PC-9 (cell line): ENCODE measurements around the gene PRKAR1A. TPM values are rescaled to one million over a fixed set of nuclear protein-coding genes. Genes with fewer than 3 reads are reported as not detected.
"Not testable (repeated sequence)": the region's sequence is repeated elsewhere in the genome, so short reads cannot be mapped to it uniquely, and the experiment has no call there.

Experiments
- BruUV-seq: library from RNA; stranded (reverse); fragments of 400-500 nt; replicated peaks from 2 replicates; lab custom pipeline; 2021; lab: Mats Ljungman, UMichigan
- CTCF ChIA-PET: fragments of 300-600 bp; sonication (Branson Sonifier 250); formaldehyde crosslinking; loops from one replicate; lab custom pipeline; 2022; ENCODE audit warnings: antibody characterized with exemption; lab: Charles Lee
- POLR2A ChIA-PET: fragments of 300-600 bp; sonication (Branson Sonifier 250); formaldehyde crosslinking; loops from one replicate; lab custom pipeline; 2022; ENCODE audit warnings: antibody characterized with exemption; ENCODE audit not compliant: unreplicated experiment; lab: Charles Lee
- DNase-seq, 2 experiments: peaks; one replicate each; pipeline versions ENCODE4 v3.0.0 to v3.0.0-alpha.2; 2015 to 2022; ENCODE audit warnings: mixed read lengths in 1 of 2
- H2AFZ ChIP-seq: fragments of 200-600 bp; sonication (generic); 2 replicates; pipeline ENCODE4 v1.8.1; 2017; ENCODE audit warnings: antibody characterized with exemption
- H3F3A ChIP-seq: fragments of 200-600 bp; sonication (generic); 2 replicates; pipeline ENCODE4 v1.8.1; 2017; ENCODE audit warnings: antibody characterized with exemption, mild to moderate bottlenecking, low read depth; ENCODE audit not compliant: insufficient read depth
- H3K27ac ChIP-seq: fragments of 200-600 bp; sonication (generic); 2 replicates; pipeline ENCODE4 v1.6.1; 2016; ENCODE audit warnings: mixed run types
- H3K27me3 ChIP-seq: fragments of 200-600 bp; sonication (generic); 2 replicates; pipeline ENCODE4 v1.6.1; 2016; ENCODE audit warnings: low read depth, mixed run types; ENCODE audit not compliant: insufficient read depth
- H3K36me3 ChIP-seq: fragments of 200-600 bp; sonication (generic); 2 replicates; pipeline ENCODE4 v1.6.1; 2016; ENCODE audit warnings: low read depth, mixed run types
- H3K4me1 ChIP-seq: fragments of 200-600 bp; sonication (generic); replicated peaks from 2 replicates; pipeline ENCODE4 v1.6.1; 2016; ENCODE audit warnings: mixed run types; ENCODE audit not compliant: insufficient read depth
- H3K4me2 ChIP-seq: fragments of 200-600 bp; sonication (generic); 2 replicates; pipeline ENCODE4 v1.6.1; 2017; ENCODE audit warnings: mixed run types
- H3K4me3 ChIP-seq: fragments of 200-600 bp; sonication (generic); 2 replicates; pipeline ENCODE4 v1.6.1; 2016; ENCODE audit warnings: mixed run types
- H3K79me2 ChIP-seq: fragments of 200-600 bp; sonication (generic); 2 replicates; pipeline ENCODE4 v1.6.1; 2017; ENCODE audit warnings: low read depth, mixed run types
- H3K9me2 ChIP-seq: fragments of 200-600 bp; sonication (generic); 2 replicates; pipeline ENCODE4 v1.8.1; 2017; ENCODE audit warnings: mild to moderate bottlenecking; ENCODE audit not compliant: insufficient read depth
- H3K9me3 ChIP-seq: fragments of 200-600 bp; sonication (generic); 2 replicates; pipeline ENCODE4 v1.8.1; 2016; ENCODE audit warnings: low read depth; ENCODE audit not compliant: insufficient read depth
- H4K20me1 ChIP-seq: fragments of 200-600 bp; sonication (generic); 2 replicates; pipeline ENCODE4 v1.8.1; 2017; ENCODE audit not compliant: insufficient read depth
- CTCF ChIP-seq: fragments of 200-600 bp; sonication (generic); conservative IDR thresholded peaks from 2 replicates; pipeline ENCODE4 v1.6.1; 2017; ENCODE audit warnings: mixed run types, antibody characterized with exemption, mild to moderate bottlenecking, moderate library complexity
- EZH2 ChIP-seq: fragments of 200-600 bp; sonication (generic); IDR thresholded peaks from 2 replicates; pipeline ENCODE4 v1.8.0; 2017; ENCODE audit warnings: antibody characterized with exemption, low read depth
- intact Hi-C: fragments of 100-400 bp; cut with micrococcal nuclease; formaldehyde crosslinking; loops from one replicate; pipeline ENCODE4 v1.10.0; 2022; ENCODE audit not compliant: unreplicated experiment
- total RNA-seq: library from RNA; stranded (reverse); gene quantifications from 2 replicates; pipeline ENCODE4 v1.2.3, GENCODE V29; 2021

PRKAR1A gene
- total RNA-seq, 1 experiment from 2014 or later, result 161 TPM

- ChIA-PET POLR2A (no interaction called here), CTCF (no interaction called here)
- no peak for TF ChIP-seq CTCF
- TF ChIP-seq EZH2, result no peak
- Histone ChIP-seq H3K27me3 (no peaks in the 10 kb centered on the region; the same call in 1 of the 2 replicates), H3F3A (no peaks in the 10 kb centered on the region), H4K20me1 (no peaks in the 10 kb centered on the region), H3K9me2 (no peaks in the 10 kb centered on the region), H3K4me3 (no peak overlapping the region), H3K27ac (no peak overlapping the region), H3K36me3 (no peaks in the 10 kb centered on the region), H2AFZ (no peak overlapping the region), H3K9me3 (no peaks in the 10 kb centered on the region), H3K4me2 (no peak overlapping the region), H3K79me2 (no peaks in the 10 kb centered on the region), H3K4me1 (no peaks in the 10 kb centered on the region)
- no TSS peak for BruUV-seq
- peak in 1 of 2 experiments; percentile 14 for DNase-seq
- intact Hi-C loops, result no loop called here
Measured at GRCh38 chr17:68491381-68492231, 20.6 kb upstream of the PRKAR1A start.

- H3K27ac ChIP-seq, DNase-seq, H3K4me3 ChIP-seq, H4K20me1 ChIP-seq, intact Hi-C loops, H3K4me2 ChIP-seq, H2AFZ ChIP-seq, H3K4me1 ChIP-seq, H3K9me2 ChIP-seq, H3K9me3 ChIP-seq, BruUV-seq, H3K79me2 ChIP-seq, H3K36me3 ChIP-seq, H3K27me3 ChIP-seq, H3F3A ChIP-seq: not testable (repeated sequence)
- CTCF ChIA-PET, result interaction anchor here (0.7 kb wide), 1 partner anchor 33 kb away, joined by 3 read pairs; no protein-coding TSS in a partner anchor
- POLR2A ChIA-PET, result interaction anchor here (0.7 kb wide), 1 partner anchor 11 kb away, joined by 12 read pairs; no protein-coding TSS in a partner anchor
Measured at GRCh38 chr17:68492394-68493054, 19.7 kb upstream of the PRKAR1A start.

- H2AFZ ChIP-seq, result no peak overlapping the region
- no peak overlapping the region for H3K4me2 ChIP-seq
- BruUV-seq, result no TSS peak
- no peaks in the 10 kb centered on the region for H4K20me1 ChIP-seq
- no peak overlapping the region for H3K4me3 ChIP-seq
- CTCF ChIA-PET, result no interaction called here
- POLR2A ChIA-PET, result interaction anchor here (0.8 kb wide), 1 partner anchor 61 kb away, joined by 9 read pairs; no protein-coding TSS in a partner anchor
- no peaks in the 10 kb centered on the region for H3K9me3 ChIP-seq
- H3K27me3 ChIP-seq, result no peaks in the 10 kb centered on the region
- no peaks in the 10 kb centered on the region for H3F3A ChIP-seq
- TF ChIP-seq EZH2 (no peak), CTCF (no peak)
- intact Hi-C loops, result no loop called here
- no peaks in the 10 kb centered on the region for H3K36me3 ChIP-seq
- no peaks in the 10 kb centered on the region for H3K79me2 ChIP-seq
- H3K9me2 ChIP-seq, result no peaks in the 10 kb centered on the region
- H3K27ac ChIP-seq, result no peak overlapping the region
- no peaks in the 10 kb centered on the region for H3K4me1 ChIP-seq
- no peak for DNase-seq
Measured at GRCh38 chr17:68495081-68495480, 17.1 kb upstream of the PRKAR1A start.
